ENCODE measurements around the gene SPINK9. TPM values are rescaled to one million over a fixed set of nuclear protein-coding genes. Genes with fewer than 3 reads are reported as not detected.

SPINK9 gene
- total RNA-seq, 1 experiment from 2014 or later = not detected

- peaks cover 4 to 16% of the 10 kb centered on the region in 2 experiments for H3K9me3 Mint-ChIP-seq
- no peak overlapping the region for H3K9ac ChIP-seq (ENCODE audit: extremely low read depth, insufficient read length, low read length)
- H3K9me3 ChIP-seq (ENCODE audit: control insufficient read depth, low read depth, low read length) = no peaks in the 10 kb centered on the region
- no peak overlapping the region for H4K91ac ChIP-seq (ENCODE audit: insufficient read length, low read depth, low read length)
- H3K4ac ChIP-seq (ENCODE audit: low read depth, low read length) = no peak overlapping the region
- H3K27ac ChIP-seq (ENCODE audit: insufficient read length, low read depth, low read length) = no peak overlapping the region
- no peak overlapping the region for H2AK5ac ChIP-seq (ENCODE audit: insufficient read length, low read length)
- H3K23me2 ChIP-seq (ENCODE audit: insufficient read length, low read depth, low read length, poor library complexity, severe bottlenecking) = no peaks in the 10 kb centered on the region
- no peak for DNase-seq
- H3K27me3 Mint-ChIP-seq (ENCODE audit: low read depth) = peaks cover 8% of the 10 kb centered on the region
- TF ChIP-seq CTCF (conservative IDR thresholded peaks at IDR 0.05) = no peak
- no peak overlapping the region for H4K5ac ChIP-seq (ENCODE audit: insufficient read length, low read depth, low read length)
- no peak overlapping the region for H3T11ph ChIP-seq (ENCODE audit: low read length)
- H3K79me2 ChIP-seq (ENCODE audit: insufficient read depth, low read length) = no peaks in the 10 kb centered on the region
- no peak overlapping the region for H2BK5ac ChIP-seq (ENCODE audit: insufficient read length, low read length)
- H3K23ac ChIP-seq (ENCODE audit: insufficient read length, low read depth, low read length) = no peak overlapping the region
- no peak overlapping the region for H3K4me2 ChIP-seq (ENCODE audit: insufficient read depth, insufficient read length, low read length)
- H3K27me3 ChIP-seq (ENCODE audit: insufficient read depth, low read length) = no peaks in the 10 kb centered on the region
- H3K56ac ChIP-seq (ENCODE audit: insufficient read length, low read depth, low read length) = no peak overlapping the region
- no peak overlapping the region for H2BK12ac ChIP-seq (ENCODE audit: insufficient read length, low read depth, low read length)
- H3K14ac ChIP-seq (ENCODE audit: insufficient read depth, low read length) = no peak overlapping the region
- H3K4me1 ChIP-seq (ENCODE audit: insufficient read depth, low read length) = no peaks in the 10 kb centered on the region
- H3K27ac Mint-ChIP-seq = no peak overlapping the region
- no peak overlapping the region for H3K18ac ChIP-seq (ENCODE audit: insufficient read length, low read depth, low read length)
- H2BK20ac ChIP-seq (ENCODE audit: low read depth, low read length, poor library complexity, severe bottlenecking) = no peak overlapping the region
- H2AFZ ChIP-seq (ENCODE audit: low read length) = no peak overlapping the region
- peaks cover 2 to 3% of the 10 kb centered on the region in 2 experiments; a peak in 1 of 4 replicates for H3K4me1 Mint-ChIP-seq
- no peak overlapping the region for H2BK15ac ChIP-seq (ENCODE audit: low read depth, low read length)
- H4K8ac ChIP-seq (replicated peaks; ENCODE audit: insufficient read length, low read depth, low read length) = no peak overlapping the region
- H3K79me1 ChIP-seq (ENCODE audit: insufficient read depth, low read depth, low read length, poor library complexity, severe bottlenecking) = no peaks in the 10 kb centered on the region
- peaks cover 0 to 2% (median 0%) of the 10 kb centered on the region in 3 experiments; a peak in 2 of 7 replicates for H3K36me3 Mint-ChIP-seq (ENCODE audit: insufficient read depth in 1 of 3, low read depth in 3 of 3)
- H4K20me1 ChIP-seq (ENCODE audit: control insufficient read depth, insufficient read depth, insufficient read length) = no peaks in the 10 kb centered on the region
- no peak overlapping the region for H2BK120ac ChIP-seq (ENCODE audit: low read depth, low read length, poor library complexity, severe bottlenecking)
- H3K4me3 Mint-ChIP-seq = no peak overlapping the region
Observed at GRCh38 chr5:148309746-148310145, 25.6 kb upstream of the SPINK9 start.

Data from H9 (cell line).